Measurements from ENCODE around the gene SHH. TPM values are rescaled to one million over a fixed set of nuclear protein-coding genes. Genes with fewer than 3 reads are reported as not detected.

The SHH gene
- total and polyA plus RNA-seq, 3 experiments from 2014 or later = not detected

DNA sequence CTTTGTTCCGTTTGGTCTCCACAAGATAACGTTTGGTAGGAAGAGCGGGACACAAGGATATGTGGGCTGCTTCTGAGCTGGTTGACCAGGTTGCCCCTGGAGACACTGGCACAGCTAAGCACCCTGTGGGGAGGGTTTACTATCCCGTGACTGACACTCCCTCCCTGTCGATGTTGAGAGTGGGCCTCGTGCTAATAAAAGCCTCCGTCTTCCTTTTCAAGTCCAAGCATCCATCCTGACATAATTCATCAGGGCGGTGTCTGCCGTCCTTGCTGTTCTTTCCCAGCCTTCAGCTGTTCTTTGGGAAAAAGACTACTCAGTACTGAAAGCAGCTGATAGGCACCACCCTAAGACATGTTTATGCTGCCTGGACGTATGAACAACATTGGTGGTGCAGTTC lies 49.6 kb downstream of the SHH start:
- peak overlapping the region; percentile 81 to 94 (median 92) for H3K27ac Mint-ChIP-seq
- POLR2A ChIA-PET = interaction anchor here (0.6 kb wide), 1 partner anchor 1113 kb away, joined by 3 read pairs; no protein-coding TSS in a partner anchor
- Histone ChIP-seq H3K4me3 (ENCODE audit: low read length) (no peak overlapping the region), H3K27me3 (ENCODE audit: insufficient read depth, low read length, poor library complexity, severe bottlenecking) (no peaks in the 10 kb centered on the region), H3K36me3 (ENCODE audit: insufficient read depth, low read length) (peaks cover 31% of the 10 kb centered on the region), H3K9me3 (ENCODE audit: low read length) (no peaks in the 10 kb centered on the region), H3K4me1 (ENCODE audit: insufficient read depth, low read length) (peaks cover 30% of the 10 kb centered on the region), H3K27ac (ENCODE audit: low read depth, low read length) (no peak overlapping the region)
- H3K9me3 Mint-ChIP-seq = no peaks in the 10 kb centered on the region
- CTCF ChIA-PET = interaction anchor here (1.0 to 2.1 kb wide), 4 partner anchors 11 to 166 kb away, joined by 3 to 4 read pairs (median 4); no protein-coding TSS in a partner anchor
- H3K4me1 Mint-ChIP-seq = peaks cover 49 to 69% (median 54%) of the 10 kb centered on the region in 3 donors
- peak overlapping the region in 4 of 7 donors; percentile 42 to 82 (median 69) for H3K4me3 Mint-ChIP-seq
- H3K27me3 Mint-ChIP-seq = peaks cover 0 to 1% of the 10 kb centered on the region in 2 donors
- DNase-seq = no peak
- peaks cover 0 to 69% (median 11%) of the 10 kb centered on the region in 3 donors for H3K36me3 Mint-ChIP-seq

DNA sequence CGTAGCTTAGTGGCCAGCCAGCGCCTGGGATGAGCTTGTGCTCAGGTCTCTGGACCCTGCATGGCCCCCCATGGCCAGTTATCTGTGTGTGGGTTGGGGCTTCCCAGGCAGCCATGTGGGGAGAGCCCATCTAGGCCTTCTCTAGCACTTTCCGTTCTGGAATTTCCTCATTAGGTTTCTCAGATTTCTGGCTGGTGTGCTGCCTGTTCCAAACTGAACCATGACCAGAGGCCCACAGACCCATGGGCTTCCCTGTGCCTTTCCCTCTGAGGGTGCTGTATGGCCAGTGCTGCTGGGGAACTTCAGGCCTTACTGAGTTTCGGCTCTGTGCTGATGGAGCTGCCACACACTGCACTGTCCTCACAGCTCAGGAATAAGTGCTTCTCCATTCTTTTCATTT lies 50.2 kb downstream of the SHH start:
- Mint-ChIP-seq H3K4me3 (peak overlapping the region in 2 of 7 donors; percentile 3 to 15), H3K27ac (peak overlapping the region in 6 of 8 donors; percentile 38 to 89 (median 73)), H3K36me3 (peaks cover 0 to 67% (median 8%) of the 10 kb centered on the region in 3 donors), H3K4me1 (peaks cover 53 to 73% (median 58%) of the 10 kb centered on the region in 3 donors), H3K27me3 (peaks cover 0 to 1% of the 10 kb centered on the region in 2 donors), H3K9me3 (no peaks in the 10 kb centered on the region)
- H3K27me3 ChIP-seq (ENCODE audit: insufficient read depth, low read length, poor library complexity, severe bottlenecking) = no peaks in the 10 kb centered on the region
- H3K9me3 ChIP-seq (ENCODE audit: low read length) = no peaks in the 10 kb centered on the region
- peaks cover 25% of the 10 kb centered on the region for H3K36me3 ChIP-seq (ENCODE audit: insufficient read depth, low read length)
- H3K4me1 ChIP-seq (ENCODE audit: insufficient read depth, low read length) = peaks cover 30% of the 10 kb centered on the region
- no peak overlapping the region for H3K27ac ChIP-seq (ENCODE audit: low read depth, low read length)
- ChIA-PET POLR2A (no interaction called here), CTCF (interaction anchor here (1.0 to 2.1 kb wide), 3 partner anchors 10 to 163 kb away, joined by 4 read pairs; no protein-coding TSS in a partner anchor)
- no peak overlapping the region for H3K4me3 ChIP-seq (ENCODE audit: low read length)
- DNase-seq = no peak

DNA sequence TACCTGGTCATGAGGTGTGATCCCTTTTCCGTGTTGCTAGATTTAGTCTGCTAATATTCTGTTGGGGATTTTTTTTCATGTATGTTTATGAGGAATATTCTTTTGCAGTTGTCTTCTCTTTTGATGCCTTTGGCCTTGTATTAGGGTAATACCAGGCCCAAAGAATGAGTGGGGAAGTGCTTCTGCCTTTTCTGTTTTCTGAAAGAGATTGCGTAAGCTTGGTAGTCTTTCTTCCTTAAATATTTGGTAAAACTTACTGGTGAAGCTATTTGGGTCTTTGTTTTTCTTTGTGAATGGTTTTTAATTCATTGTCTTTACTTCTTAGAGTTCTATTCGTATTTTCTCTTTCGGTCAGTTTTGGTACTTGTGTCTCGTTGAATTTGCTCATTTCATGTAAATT lies 51.1 kb downstream of the SHH start:
- POLR2A ChIA-PET = no interaction called here
- DNase-seq = no peak
- Histone ChIP-seq H3K4me1 (ENCODE audit: insufficient read depth, low read length) (peaks cover 30% of the 10 kb centered on the region), H3K36me3 (ENCODE audit: insufficient read depth, low read length) (peaks cover 17% of the 10 kb centered on the region), H3K4me3 (ENCODE audit: low read length) (no peak overlapping the region), H3K27me3 (ENCODE audit: insufficient read depth, low read length, poor library complexity, severe bottlenecking) (no peaks in the 10 kb centered on the region), H3K9me3 (ENCODE audit: low read length) (no peaks in the 10 kb centered on the region), H3K27ac (ENCODE audit: low read depth, low read length) (no peak overlapping the region)
- CTCF ChIA-PET = interaction anchor here (0.6 to 2.1 kb wide), 2 partner anchors 9 to 11 kb away, joined by 3 to 4 read pairs; no protein-coding TSS in a partner anchor
- peak overlapping the region in 6 of 8 donors; percentile 19 to 56 (median 41) for H3K27ac Mint-ChIP-seq
- H3K4me3 Mint-ChIP-seq = no peak overlapping the region
- H3K9me3 Mint-ChIP-seq = no peaks in the 10 kb centered on the region
- H3K27me3 Mint-ChIP-seq = peaks cover 0 to 1% of the 10 kb centered on the region in 2 donors
- H3K36me3 Mint-ChIP-seq = peaks cover 0 to 66% (median 10%) of the 10 kb centered on the region in 3 donors
- peaks cover 53 to 82% (median 62%) of the 10 kb centered on the region in 3 donors for H3K4me1 Mint-ChIP-seq

DNA sequence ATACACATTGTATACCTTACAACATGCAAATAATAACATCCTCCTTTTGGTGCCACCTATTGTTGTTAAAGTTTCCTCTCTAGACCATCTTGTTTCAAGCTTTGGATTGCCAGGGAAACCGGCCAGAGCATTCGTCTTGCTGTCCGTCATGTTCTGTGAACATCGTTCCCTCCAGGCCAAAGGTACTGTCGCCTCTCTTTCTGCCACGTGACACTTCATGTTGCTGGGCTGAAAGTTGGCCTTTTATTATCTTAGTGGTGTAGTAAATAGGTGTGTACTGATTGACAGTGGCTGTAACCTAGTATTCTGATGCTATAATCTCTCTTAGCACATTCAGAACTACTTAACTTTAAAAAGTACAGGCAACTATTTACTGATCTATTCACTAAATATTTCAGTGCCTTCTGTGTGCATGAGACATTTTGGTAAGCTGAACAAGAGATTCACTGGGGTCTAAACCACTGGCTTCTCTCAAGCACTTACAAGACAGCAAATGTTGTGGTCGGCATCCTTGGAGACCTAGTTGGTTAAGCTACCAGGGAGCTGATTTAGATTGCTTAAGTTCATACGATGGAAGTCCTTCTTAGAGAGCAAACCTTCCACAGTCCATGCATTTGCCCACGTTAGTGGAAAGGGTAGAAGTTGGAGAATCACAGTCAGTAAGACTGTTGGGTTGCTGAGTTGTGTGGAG lies 52.4 kb downstream of the SHH start:
- peaks cover 4% of the 10 kb centered on the region for H3K36me3 ChIP-seq (ENCODE audit: insufficient read depth, low read length)

DNA sequence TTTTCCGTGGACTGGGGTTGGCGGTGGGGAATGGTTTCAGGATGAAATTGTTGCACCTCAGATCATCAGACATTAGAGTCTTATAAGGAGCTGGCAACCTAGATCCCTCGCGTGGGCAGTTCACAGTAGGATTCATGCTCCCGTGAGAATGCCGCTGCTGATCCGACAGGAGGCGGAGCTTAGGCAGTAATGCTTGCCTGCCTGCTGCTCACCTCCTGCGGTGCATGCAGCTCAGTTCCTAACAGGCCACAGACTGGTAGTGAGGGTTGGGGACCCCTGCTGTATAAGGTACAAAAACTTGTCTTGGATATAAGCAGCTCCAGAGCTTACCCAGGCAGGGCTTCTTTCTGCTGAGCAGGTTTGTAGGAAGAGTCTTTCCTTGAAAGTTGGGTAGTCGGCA lies 53.9 kb downstream of the SHH start:
- H3K27ac Mint-ChIP-seq = peak overlapping the region in 1 of 8 donors; percentile 24

More for the DNA sequence above, 52.4 kb downstream of the SHH start:
- no peaks in the 10 kb centered on the region for H3K9me3 Mint-ChIP-seq
- H3K27ac Mint-ChIP-seq = peak overlapping the region in 4 of 8 donors; percentile 17 to 85 (median 29)
- H3K36me3 Mint-ChIP-seq = peaks cover 0 to 56% (median 10%) of the 10 kb centered on the region in 3 donors
- no peak for DNase-seq
- no peak overlapping the region for H3K4me3 Mint-ChIP-seq
- Histone ChIP-seq H3K4me1 (ENCODE audit: insufficient read depth, low read length) (peaks cover 35% of the 10 kb centered on the region), H3K27me3 (ENCODE audit: insufficient read depth, low read length, poor library complexity, severe bottlenecking) (no peaks in the 10 kb centered on the region), H3K9me3 (ENCODE audit: low read length) (no peaks in the 10 kb centered on the region), H3K4me3 (ENCODE audit: low read length) (no peak overlapping the region), H3K27ac (ENCODE audit: low read depth, low read length) (no peak overlapping the region)
- peaks cover 54 to 80% (median 71%) of the 10 kb centered on the region in 3 donors for H3K4me1 Mint-ChIP-seq
- ChIA-PET POLR2A (no interaction called here), CTCF (no interaction called here)
- H3K27me3 Mint-ChIP-seq = peaks cover 0 to 1% of the 10 kb centered on the region in 2 donors

DNA sequence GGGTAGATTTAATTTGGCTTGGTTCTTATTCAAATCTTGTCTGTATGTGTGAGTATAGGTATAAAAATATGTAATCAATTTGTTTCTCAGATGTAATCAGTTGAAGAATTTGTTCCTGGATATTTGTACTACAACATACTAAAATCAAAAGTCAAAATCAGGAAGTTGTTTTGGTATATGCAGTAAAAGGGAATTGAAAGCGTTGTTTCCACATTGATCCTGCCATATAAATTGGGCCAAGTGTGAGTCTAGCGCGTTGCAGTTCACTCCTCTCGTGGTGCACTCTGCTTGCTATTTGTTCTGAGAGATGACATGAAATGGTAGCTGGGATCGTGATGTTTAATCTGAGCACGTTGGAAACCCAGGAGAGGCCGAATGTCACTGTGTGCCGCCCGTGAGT lies 55.9 kb downstream of the SHH start:
- H3K4me3 ChIP-seq (ENCODE audit: low read length) = no peak overlapping the region
- ChIA-PET CTCF (no interaction called here), POLR2A (no interaction called here)
- H3K27ac ChIP-seq (ENCODE audit: low read depth, low read length) = no peak overlapping the region
- Mint-ChIP-seq H3K27me3 (peaks cover 0 to 1% of the 10 kb centered on the region in 2 donors), H3K36me3 (peaks cover 0 to 57% (median 7%) of the 10 kb centered on the region in 3 donors), H3K4me1 (peaks cover 56 to 80% (median 71%) of the 10 kb centered on the region in 3 donors), H3K4me3 (no peak overlapping the region), H3K9me3 (no peaks in the 10 kb centered on the region), H3K27ac (peak overlapping the region in 4 of 8 donors; percentile 4 to 55 (median 35))
- DNase-seq = no peak
- no peaks in the 10 kb centered on the region for H3K36me3 ChIP-seq (ENCODE audit: insufficient read depth, low read length)
- no peaks in the 10 kb centered on the region for H3K27me3 ChIP-seq (ENCODE audit: insufficient read depth, low read length, poor library complexity, severe bottlenecking)
- no peaks in the 10 kb centered on the region for H3K9me3 ChIP-seq (ENCODE audit: low read length)
- peaks cover 34% of the 10 kb centered on the region for H3K4me1 ChIP-seq (ENCODE audit: insufficient read depth, low read length)

More for the DNA sequence above, 53.9 kb downstream of the SHH start:
- DNase-seq = no peak
- peaks cover 28% of the 10 kb centered on the region for H3K4me1 ChIP-seq (ENCODE audit: insufficient read depth, low read length)
- Mint-ChIP-seq H3K4me3 (no peak overlapping the region), H3K9me3 (no peaks in the 10 kb centered on the region), H3K4me1 (peaks cover 54 to 80% (median 71%) of the 10 kb centered on the region in 3 donors), H3K36me3 (peaks cover 0 to 55% (median 10%) of the 10 kb centered on the region in 3 donors), H3K27me3 (peaks cover 0 to 1% of the 10 kb centered on the region in 2 donors)
- no peaks in the 10 kb centered on the region for H3K27me3 ChIP-seq (ENCODE audit: insufficient read depth, low read length, poor library complexity, severe bottlenecking)
- ChIA-PET CTCF (interaction anchor here (1.0 to 1.5 kb wide), 3 partner anchors 8 to 160 kb away, joined by 3 to 5 read pairs (median 3); no protein-coding TSS in a partner anchor), POLR2A (interaction anchor here (0.8 kb wide), 1 partner anchor 114 kb away, joined by 3 read pairs; the partner anchor contains the start of gene RBM33)
- no peak overlapping the region for H3K4me3 ChIP-seq (ENCODE audit: low read length)
- H3K36me3 ChIP-seq (ENCODE audit: insufficient read depth, low read length) = no peaks in the 10 kb centered on the region
- no peak overlapping the region for H3K27ac ChIP-seq (ENCODE audit: low read depth, low read length)
- H3K9me3 ChIP-seq (ENCODE audit: low read length) = no peaks in the 10 kb centered on the region

DNA sequence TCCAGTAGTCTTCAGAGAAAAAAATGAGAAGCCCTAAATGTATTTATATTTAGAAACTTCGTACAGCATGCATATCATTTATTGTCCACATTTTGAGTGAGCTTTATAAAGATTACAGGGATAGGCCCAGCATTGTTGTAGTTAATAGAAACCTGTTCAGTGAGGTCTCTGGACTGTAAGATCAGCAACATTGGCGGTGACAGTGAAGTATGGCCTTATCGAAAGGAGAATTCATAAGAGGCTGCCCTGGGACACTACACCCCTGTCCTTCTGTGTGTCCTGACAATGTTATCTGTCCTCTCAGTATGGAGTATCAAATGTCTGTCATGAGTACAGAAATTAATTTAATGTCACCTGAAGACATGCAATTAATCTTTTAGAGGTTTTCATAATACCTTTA lies 57.2 kb downstream of the SHH start:
- Mint-ChIP-seq H3K27ac (peak overlapping the region in 5 of 8 donors; percentile 2 to 68 (median 33)), H3K4me3 (no peak overlapping the region), H3K4me1 (peaks cover 56 to 78% (median 70%) of the 10 kb centered on the region in 3 donors), H3K27me3 (no peaks in the 10 kb centered on the region), H3K36me3 (peaks cover 0 to 51% (median 7%) of the 10 kb centered on the region in 3 donors), H3K9me3 (no peaks in the 10 kb centered on the region)
- ChIA-PET CTCF (interaction anchor here (1.0 kb wide), 1 partner anchor 827 kb away, joined by 3 read pairs; no protein-coding TSS in a partner anchor), POLR2A (no interaction called here)
- H3K9me3 ChIP-seq (ENCODE audit: low read length) = no peaks in the 10 kb centered on the region
- DNase-seq = no peak
- H3K4me3 ChIP-seq (ENCODE audit: low read length) = no peak overlapping the region
- no peaks in the 10 kb centered on the region for H3K36me3 ChIP-seq (ENCODE audit: insufficient read depth, low read length)
- H3K27me3 ChIP-seq (ENCODE audit: insufficient read depth, low read length, poor library complexity, severe bottlenecking) = no peaks in the 10 kb centered on the region
- H3K27ac ChIP-seq (ENCODE audit: low read depth, low read length) = no peak overlapping the region
- H3K4me1 ChIP-seq (ENCODE audit: insufficient read depth, low read length) = peaks cover 36% of the 10 kb centered on the region

DNA sequence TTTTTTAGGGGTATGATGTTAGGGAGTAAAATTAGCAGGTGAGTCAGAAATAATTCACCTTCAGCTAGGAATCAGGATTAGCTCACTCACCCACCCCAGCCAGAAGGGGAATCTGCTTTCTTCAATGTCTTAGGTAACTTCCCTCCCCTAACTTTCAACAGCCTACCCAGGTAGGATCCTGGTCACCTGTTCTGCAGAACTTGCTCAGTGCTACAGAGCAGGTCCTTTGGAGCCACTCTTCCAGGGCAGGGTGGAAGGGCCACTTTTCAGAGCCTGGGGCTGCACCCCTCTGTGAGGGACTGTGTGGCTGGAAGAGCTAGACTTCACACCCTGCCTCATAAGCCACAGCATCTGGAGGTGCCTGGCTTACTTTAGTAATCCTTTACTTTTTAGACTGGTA lies 58.1 kb downstream of the SHH start:
- Mint-ChIP-seq H3K4me1 (peaks cover 60 to 81% (median 74%) of the 10 kb centered on the region in 3 donors), H3K27ac (peak overlapping the region in 1 of 8 donors; percentile 35), H3K27me3 (no peaks in the 10 kb centered on the region), H3K9me3 (no peaks in the 10 kb centered on the region), H3K4me3 (peak overlapping the region in 2 of 7 donors; percentile 55 to 71), H3K36me3 (peaks cover 0 to 52% (median 4%) of the 10 kb centered on the region in 3 donors)
- ChIA-PET CTCF (interaction anchor here (0.8 to 1.0 kb wide), 2 partner anchors 14 to 826 kb away, joined by 3 read pairs; no protein-coding TSS in a partner anchor), POLR2A (no interaction called here)
- H3K27me3 ChIP-seq (ENCODE audit: insufficient read depth, low read length, poor library complexity, severe bottlenecking) = no peaks in the 10 kb centered on the region
- H3K4me3 ChIP-seq (ENCODE audit: low read length) = no peak overlapping the region
- no peak for DNase-seq
- H3K36me3 ChIP-seq (ENCODE audit: insufficient read depth, low read length) = no peaks in the 10 kb centered on the region
- peaks cover 36% of the 10 kb centered on the region for H3K4me1 ChIP-seq (ENCODE audit: insufficient read depth, low read length)
- no peaks in the 10 kb centered on the region for H3K9me3 ChIP-seq (ENCODE audit: low read length)
- no peak overlapping the region for H3K27ac ChIP-seq (ENCODE audit: low read depth, low read length)
